HepG2 (cell line): Measurements from ENCODE around the gene IL1RL2. TPM values are rescaled to one million over a fixed set of nuclear protein-coding genes. Genes with fewer than 3 reads are reported as not detected.

Experiments used
- ATAC-seq: fragments of 200-7000 bp; cut with Tn5 transposase; 3 replicates; pipeline ENCODE4 v1.9.1; 2020; ENCODE audit warnings: mild to moderate bottlenecking, moderate library complexity
- BruUV-seq: library from RNA; stranded (reverse); fragments of 400-500 nt; replicated peaks from 2 replicates; lab custom pipeline; 2021; lab: Mats Ljungman, UMichigan
- CTCF ChIA-PET: fragments of 300-600 bp; formaldehyde crosslinking; extraction: SDS; loops from one replicate; lab custom pipeline; 2021; ENCODE audit warnings: low total read pairs, inconsistent platforms, low intra/inter-chr PET ratio; lab: Yijun Ruan, JAX
- POLR2A ChIA-PET: fragments of 350-600 bp; sonication (Branson Sonifier 250); formaldehyde crosslinking; loops from one replicate; lab custom pipeline; 2020; ENCODE audit warnings: antibody characterized with exemption, inconsistent platforms; lab: Yijun Ruan, JAX
- DNase-seq: peaks from one replicate; pipeline ENCODE4 v3.0.0-alpha.2; 2015; ENCODE audit warnings: low spot score
- FAIRE-seq: peaks from 3 replicates; lab custom pipeline; 2011; peaks lifted over from hg19 to GRCh38; lab: Jason Lieb, UNC
- H2AFZ ChIP-seq: one replicate; pipeline ENCODE4 v1.6.1; 2011; ENCODE audit warnings: low read length, inconsistent platforms
- H3K27ac ChIP-seq: fragments of 300-600 bp; 3 replicates; pipeline ENCODE4 v1.8.0; 2011; ENCODE audit warnings: mixed run types, mild to moderate bottlenecking, mixed read lengths, low read length, inconsistent platforms; ENCODE audit not compliant: insufficient read depth; ENCODE audit errors: extremely low read length
- H3K27me3 ChIP-seq, 2 experiments: fragments of 200-600 bp in 1 of 2; 2 replicates in 1 of 2; 3 replicates in 1 of 2; pipeline versions ENCODE4 v1.6.0 to v1.8.0; 2011; ENCODE audit warnings: low read length in 2 of 2, mild to moderate bottlenecking in 2 of 2, moderate library complexity in 2 of 2, inconsistent platforms in 1 of 2; ENCODE audit not compliant: insufficient read depth in 2 of 2, control insufficient read depth in 1 of 2
- H3K36me3 ChIP-seq, 2 experiments: fragments of 200-600 bp in 1 of 2; replicated peaks in 1 of 2; 2 replicates in 1 of 2; 3 replicates in 1 of 2; pipeline versions ENCODE4 v1.5.1 to v1.8.0; 2011; ENCODE audit warnings: low read length in 2 of 2, inconsistent platforms in 1 of 2; ENCODE audit not compliant: insufficient read depth in 2 of 2, control insufficient read depth in 1 of 2
- H3K4me1 ChIP-seq: 2 replicates; pipeline ENCODE4 v1.5.1; 2012; ENCODE audit warnings: low read length, inconsistent platforms; ENCODE audit not compliant: insufficient read depth
- H3K4me2 ChIP-seq: 2 replicates; pipeline ENCODE4 v1.6.0; 2011; ENCODE audit warnings: low read depth, low read length, inconsistent platforms
- H3K4me3 ChIP-seq, 3 experiments: fragments of 200-600 bp in 1 of 3; sonication (generic), shearing (Covaris generic) in 1 of 3; replicated peaks in 1 of 3; 2 replicates each; pipeline ENCODE4 v1.5.1; 2011 to 2016; ENCODE audit warnings: low read length in 3 of 3, inconsistent platforms in 2 of 3, low read depth in 2 of 3, mild to moderate bottlenecking in 2 of 3, control low read depth in 1 of 3, mixed read lengths in 1 of 3; ENCODE audit not compliant: insufficient read depth in 1 of 3
- H3K79me2 ChIP-seq: one replicate; pipeline ENCODE4 v1.6.1; 2011; ENCODE audit warnings: low read length, inconsistent platforms; ENCODE audit not compliant: insufficient read depth
- H3K9ac ChIP-seq: 2 replicates; pipeline ENCODE4 v1.6.0; 2011; ENCODE audit warnings: mild to moderate bottlenecking, low read depth, low read length, inconsistent platforms; ENCODE audit not compliant: insufficient read depth
- H3K9me3 ChIP-seq: 2 replicates; pipeline ENCODE4 v1.5.1; 2012; ENCODE audit warnings: mild to moderate bottlenecking, low read length
- H4K20me1 ChIP-seq: 2 replicates; pipeline ENCODE4 v1.6.0; 2011; ENCODE audit warnings: inconsistent platforms, mild to moderate bottlenecking, low read length, moderate library complexity; ENCODE audit not compliant: insufficient read depth
- DNMT1 ChIP-seq: sonication (generic); formaldehyde crosslinking; IDR thresholded peaks from 2 replicates; pipeline ENCODE4 v1.5.1; 2020; ENCODE audit warnings: mild to moderate bottlenecking, missing genetic modification reagents
- EEA1 ChIP-seq: sonication (generic); formaldehyde crosslinking; IDR thresholded peaks from 2 replicates; pipeline ENCODE4 v1.5.1; 2020; ENCODE audit warnings: mild to moderate bottlenecking, missing genetic modification reagents, borderline replicate concordance
- GZF1 ChIP-seq: sonication (generic); formaldehyde crosslinking; IDR thresholded peaks from 2 replicates; pipeline ENCODE4 v1.5.1; 2020; ENCODE audit warnings: mild to moderate bottlenecking, missing genetic modification reagents
- MLXIP ChIP-seq: sonication (generic); formaldehyde crosslinking; IDR thresholded peaks from 2 replicates; pipeline ENCODE4 v1.9.0; 2021; ENCODE audit warnings: missing genetic modification reagents, borderline replicate concordance
- RAD21 ChIP-seq: fragments of 450-650 bp; formaldehyde crosslinking; IDR thresholded peaks from 2 replicates; pipeline ENCODE4 v1.5.0; 2020; ENCODE audit warnings: mild to moderate bottlenecking
- RFXANK ChIP-seq: IDR thresholded peaks from 2 replicates; pipeline ENCODE4 v1.6.1; 2016
- RNF2 ChIP-seq: fragments of 450-650 bp; conservative IDR thresholded peaks from 2 replicates; pipeline ENCODE4 v1.6.1; 2016; ENCODE audit warnings: low read depth
- U2AF2 ChIP-seq: fragments of 200-400 bp; formaldehyde crosslinking; IDR thresholded peaks from 2 replicates; pipeline ENCODE4 v1.6.1; 2017; ENCODE audit warnings: low read depth, mild to moderate bottlenecking, low read length
- ZBTB40 ChIP-seq, 2 experiments: fragments of 450-650 bp in 1 of 2; sonication (generic) in 1 of 2; formaldehyde crosslinking in 1 of 2; IDR thresholded peaks; 2 replicates each; pipeline versions ENCODE4 v1.6.1 to v1.8.0; 2016 to 2022; ENCODE audit warnings: antibody characterized with exemption in 1 of 2, mild to moderate bottlenecking in 1 of 2, missing genetic modification reagents in 1 of 2
- ZFX ChIP-seq: sonication (generic); formaldehyde crosslinking; IDR thresholded peaks from 2 replicates; pipeline ENCODE4 v1.4.0; 2020; ENCODE audit warnings: mild to moderate bottlenecking, low read depth, missing genetic modification reagents, moderate library complexity
- WGBS: methylation state at CpG from one replicate; pipeline ENCODE4 v1.1.6; 2017; ENCODE audit warnings: low lambda C conversion rate; 5-methylcytosine and 5-hydroxymethylcytosine counted together
- in situ Hi-C: cut with HindIII; loops from 2 replicates; pipeline ENCODE4 v1.10.0; 2017; ENCODE audit warnings: low pct_unique_long_range_greater_than_20kb; ENCODE audit not compliant: extremely low pct_ligation_motif_present
- intact Hi-C: fragments of 100-400 bp; cut with micrococcal nuclease; formaldehyde crosslinking; loops from one replicate; pipeline ENCODE4 v1.10.0; 2022; ENCODE audit not compliant: unreplicated experiment
- polyA plus RNA-seq, 8 experiments: library from polyadenylated mRNA; depleted of rRNA in 3 of 8; stranded (reverse) in 7 of 8; unstranded in 1 of 8; fragments of >200 nt; fragmentation: Illumina TruSeq in 4 of 8; extraction: Trizol in 4 of 8; gene quantifications; 2 replicates each; pipeline versions ENCODE4 v1.2.1 to v1.2.3, GENCODE V29; 2011 to 2016; ENCODE audit warnings: low read depth in 4 of 8, missing spikeins in 1 of 8, mixed read lengths in 1 of 8; ENCODE audit not compliant: insufficient read depth in 1 of 8
- total RNA-seq, 5 experiments: library from RNA; depleted of rRNA; stranded (reverse); fragments of >200 nt; fragmentation: Illumina TruSeq; extraction: Trizol; gene quantifications; 2 replicates each; pipeline ENCODE4 v1.2.3, GENCODE V29; 2016; ENCODE audit warnings: low read depth in 1 of 5

Gene IL1RL2
- total and polyA plus RNA-seq, 2 of the 13 experiments (the other 11 are each of a cell fraction or from before 2014, with no cell fraction given), result 0.03 TPM; not detected in 1

GRCh38 chr2:102141970-102142828 lies 44.6 kb upstream of the IL1RL2 start, which contains the start of gene IL1R1:
IL1R1 (plus strand) TSS chr2:102142746; CDS start chr2:102157725, 14,979 bp downstream.
- peaks cover 63% of the 10 kb centered on the region for H3K4me1 ChIP-seq
- in situ Hi-C loops, result no loop called here
- 12% methylated on average over 44 of the region's 65 CpGs for WGBS
- CTCF ChIA-PET, result interaction anchor here (1.4 kb wide), 1 partner anchor 122 kb away, joined by 3 read pairs; no protein-coding TSS in a partner anchor
- H4K20me1 ChIP-seq, result no peaks in the 10 kb centered on the region
- H3K4me2 ChIP-seq, result peak within 1 kb of the TSS; percentile 98
- peaks cover 53% of the 10 kb centered on the region for H3K79me2 ChIP-seq
- peak within 1 kb of the TSS; percentile 59 for H2AFZ ChIP-seq
- peak within 1 kb of the TSS; percentile 90 for H3K9ac ChIP-seq
- H3K9me3 ChIP-seq, result peaks cover 4% of the 10 kb centered on the region; the same call in 1 of the 2 replicates
- ATAC-seq (peak; percentile 90), DNase-seq (peak; percentile 60), FAIRE-seq (no peak)
- POLR2A ChIA-PET, result interaction anchor here (0.7 to 5.4 kb wide), 27 partner anchors 12 to 214 kb away, joined by 3 to 128 read pairs (median 6); no protein-coding TSS in a partner anchor
- peak within 1 kb of the TSS; percentile 74 for H3K27ac ChIP-seq
- H3K27me3 ChIP-seq, result no peaks in the 10 kb centered on the region; a peak in 1 of 5 replicates
- peak within 1 kb of the TSS; percentile 64 to 99 (median 86) for H3K4me3 ChIP-seq
- intact Hi-C loops, result loop anchor here (1.0 to 5.0 kb wide), 4 partner anchors 14 to 122 kb away; no protein-coding TSS in a partner anchor
- TSS peak; percentile 92 for BruUV-seq
- peaks cover 8 to 26% of the 10 kb centered on the region in 2 experiments for H3K36me3 ChIP-seq
- TF ChIP-seq ZFX (CRISPR knock-in tag) (peak; percentile 54; the same call in 1 of the 2 replicates), ZBTB40 (IDR thresholded peaks at IDR 0.05) (no peak), ZBTB40 (CRISPR knock-in tag; IDR thresholded peaks at IDR 0.05) (no peak), RNF2 (no peak), U2AF2 (no peak), EEA1 (CRISPR knock-in tag) (0 out of 2 replicates have a peak, but pooled peaks have one; percentile 16), MLXIP (no peak), RAD21 (CRISPR knock-in tag) (peak; percentile 67), RFXANK (CRISPR knock-in tag) (no peak), GZF1 (CRISPR knock-in tag) (no peak), DNMT1 (no peak)
